ENCODE measurements around the gene GPS1.

- TF ChIP-seq CTCF (IDR thresholded peaks at IDR 0.05; ENCODE audit: low read depth, low read length) (no peak), EZH2phosphoT487 (IDR thresholded peaks at IDR 0.05; ENCODE audit: low read depth) (no peak)
These were observed 22.7 kb upstream of the GPS1 start for GRCh38 chr17:82028966-82029365.
